Fibroblast of skin of right quadriceps (primary cell): Measurements from ENCODE around the gene IKZF1.

Experiments used
- DNase-seq: peaks from one replicate; pipeline ENCODE4 v3.0.0-alpha.2; 2013

IKZF1 gene

GRCh38 chr7:50357426-50357825 is 52.9 kb downstream of the IKZF1 start:
- no peak for DNase-seq

GRCh38 chr7:50358041-50358705 is 53.7 kb downstream of the IKZF1 start:
- DNase-seq = no peak

GRCh38 chr7:50358779-50359178 is 54.3 kb downstream of the IKZF1 start:
- DNase-seq = no peak

GRCh38 chr7:50359258-50359994 is 54.9 kb downstream of the IKZF1 start:
- no peak for DNase-seq

GRCh38 chr7:50359995-50360925 is 55.7 kb downstream of the IKZF1 start:
- no peak for DNase-seq

- no peak for DNase-seq
Measured at GRCh38 chr7:50362142-50362541, 57.6 kb downstream of the IKZF1 start.

GRCh38 chr7:50362712-50363282 is 58.3 kb downstream of the IKZF1 start:
- DNase-seq = no peak

GRCh38 chr7:50363327-50364060 is 59.0 kb downstream of the IKZF1 start:
- no peak for DNase-seq

- no peak for DNase-seq
Measured at GRCh38 chr7:50364645-50365044, 60.1 kb downstream of the IKZF1 start.

GRCh38 chr7:50366311-50366710 is 61.8 kb downstream of the IKZF1 start:
- no peak for DNase-seq

- no peak for DNase-seq
Measured at GRCh38 chr7:50367100-50367499, 62.6 kb downstream of the IKZF1 start.

- DNase-seq = no peak
Measured at GRCh38 chr7:50367570-50367969, 63.1 kb downstream of the IKZF1 start.

- DNase-seq = no peak
Measured at GRCh38 chr7:50368366-50368765, 63.9 kb downstream of the IKZF1 start.

- DNase-seq = no peak
Measured at GRCh38 chr7:50369143-50370026, 64.9 kb downstream of the IKZF1 start.

- no peak for DNase-seq
Measured at GRCh38 chr7:50370884-50371283, 66.4 kb downstream of the IKZF1 start.

- DNase-seq = no peak
Measured at GRCh38 chr7:50371551-50372021, 67.1 kb downstream of the IKZF1 start.

- DNase-seq = no peak
Measured at GRCh38 chr7:50372923-50373322, 68.4 kb downstream of the IKZF1 start.

- no peak for DNase-seq
Measured at GRCh38 chr7:50376056-50376820, 71.7 kb downstream of the IKZF1 start.

GRCh38 chr7:50377356-50377755 is 72.8 kb downstream of the IKZF1 start:
- no peak for DNase-seq

- no peak for DNase-seq
Measured at GRCh38 chr7:50379082-50379481, 74.6 kb downstream of the IKZF1 start.
